ENCODE data around the gene TNFSF15.

The TNFSF15 gene

DNA sequence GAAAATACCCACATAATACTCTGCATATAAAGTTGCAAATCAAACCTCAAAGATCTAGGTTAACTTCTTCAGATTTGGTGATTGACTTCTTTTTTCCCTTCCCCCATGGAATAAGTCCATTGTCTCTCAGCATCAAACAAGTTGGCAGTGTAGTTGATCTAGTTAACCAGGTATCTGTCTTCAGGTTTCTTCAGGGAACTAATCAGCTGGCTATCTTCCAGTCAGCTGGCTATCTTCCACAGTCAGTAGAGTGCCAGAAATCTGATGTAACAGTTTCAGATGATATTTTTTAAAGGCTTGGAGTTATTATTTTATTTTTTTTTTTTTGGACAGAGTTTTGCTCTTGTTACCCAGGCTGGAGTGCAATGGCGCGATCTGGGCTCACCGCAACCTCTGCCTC lies 16.8 kb downstream of the TNFSF15 start:
- no peak for DNase-seq

- no peak for DNase-seq
Observed at GRCh38 chr9:114787781-114788498, 17.9 kb downstream of the TNFSF15 start.

DNA sequence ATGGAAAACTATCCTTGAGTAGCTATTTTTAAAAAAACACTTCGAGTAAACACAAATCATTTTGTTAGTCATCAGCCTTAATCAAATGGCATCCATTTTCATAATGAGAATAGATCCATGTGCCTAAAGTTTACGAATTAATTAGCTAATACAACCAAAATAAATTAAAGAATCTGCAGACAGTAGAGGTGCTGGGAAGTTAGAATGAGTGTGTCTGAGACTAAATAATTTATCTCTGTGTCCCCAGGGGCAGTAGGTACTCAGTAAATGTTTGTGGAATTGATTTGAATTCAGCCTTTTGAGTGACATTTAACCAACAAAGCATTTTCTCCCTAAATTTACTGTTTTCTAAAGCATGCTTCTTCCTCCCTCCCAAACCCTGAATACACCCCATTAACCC lies 18.6 kb downstream of the TNFSF15 start:
- DNase-seq = no peak

DNA sequence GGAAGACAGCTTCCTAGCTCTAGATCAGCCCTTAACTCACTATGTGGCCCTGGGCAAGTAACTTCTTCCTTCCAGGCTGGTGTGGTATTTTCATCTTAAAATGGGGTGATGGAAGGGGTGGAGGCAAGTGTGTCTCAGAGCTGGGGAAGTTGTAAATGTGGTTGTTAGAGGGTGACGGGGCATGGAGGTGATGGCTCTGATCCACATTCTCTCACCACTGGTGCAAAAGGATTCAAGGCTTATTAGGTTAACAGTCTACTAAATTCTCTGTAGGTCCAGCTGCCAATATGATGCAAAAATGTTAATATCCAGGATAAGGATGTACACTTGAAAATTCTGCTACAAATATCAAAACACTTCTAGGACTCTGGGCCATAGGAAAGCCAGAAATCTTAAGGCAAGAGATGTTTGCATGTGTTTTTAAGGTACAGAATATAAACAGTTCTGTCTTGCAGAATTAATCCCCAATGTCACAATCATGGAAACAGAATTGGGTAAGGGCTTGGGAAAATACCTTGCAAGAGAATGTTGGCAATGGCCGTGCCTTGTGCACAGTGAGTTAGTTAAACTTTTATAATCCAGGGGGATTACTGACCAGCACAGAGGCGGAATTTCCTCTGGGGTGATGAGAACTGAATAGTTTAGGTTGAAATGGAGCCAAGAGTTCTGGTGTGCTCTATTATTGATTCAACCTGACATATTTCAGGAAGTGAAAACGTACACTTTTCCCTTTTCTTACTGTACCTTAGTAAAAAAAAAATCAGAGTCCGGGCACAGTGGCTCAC lies 19.8 kb downstream of the TNFSF15 start:
- no peak for DNase-seq

- DNase-seq = no peak
Observed at GRCh38 chr9:114784721-114785279, 21.0 kb downstream of the TNFSF15 start.

GRCh38 chr9:114782586-114782985 lies 23.3 kb downstream of the TNFSF15 start:
- no peak for DNase-seq

DNA sequence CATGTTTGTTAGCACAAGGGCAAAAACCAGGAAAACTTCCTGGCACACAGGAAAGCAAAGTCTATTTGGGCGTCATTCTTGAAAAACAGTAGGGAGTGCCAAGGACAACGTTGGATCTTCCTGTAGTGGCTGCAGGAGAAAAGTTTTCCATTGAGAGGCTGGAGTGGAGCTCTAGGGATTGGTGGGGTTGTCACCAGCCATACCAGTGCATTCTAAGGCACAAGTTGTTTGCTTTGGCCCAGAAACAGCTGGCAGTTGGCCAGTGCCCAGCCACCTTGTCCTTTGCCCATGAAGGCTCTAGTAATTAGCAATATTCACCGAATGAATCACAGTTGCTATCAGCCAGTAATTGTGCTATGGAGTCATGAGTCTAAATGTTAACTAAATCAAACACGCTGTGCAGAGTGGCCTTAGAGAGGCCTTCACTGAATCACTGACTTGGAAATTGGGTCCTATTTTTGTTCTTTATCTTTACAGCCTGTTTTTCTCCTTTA lies 26.4 kb downstream of the TNFSF15 start:
- no peak for DNase-seq

GRCh38 chr9:114777821-114778609 lies 27.8 kb downstream of the TNFSF15 start:
- no peak for DNase-seq

- DNase-seq = no peak
Observed at GRCh38 chr9:114776683-114777399, 29.0 kb downstream of the TNFSF15 start.

DNA sequence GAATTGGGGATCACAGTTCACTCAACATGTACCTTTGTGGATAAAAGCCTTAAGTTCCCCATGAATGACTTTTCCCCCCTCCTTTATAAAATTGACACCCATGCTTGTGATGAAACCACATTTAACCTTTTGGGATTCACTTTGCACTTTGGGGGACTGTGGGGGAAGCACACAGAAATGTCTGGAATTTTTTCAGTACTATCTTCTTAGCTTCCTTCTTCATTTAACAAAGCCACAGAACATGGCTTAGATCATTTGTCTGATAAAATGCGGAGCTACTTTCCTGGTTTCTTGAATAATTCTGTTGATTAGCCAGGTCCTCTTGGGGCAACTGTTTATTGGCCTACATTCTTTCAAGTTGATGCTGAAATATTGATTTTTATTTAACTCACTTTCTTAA lies 29.9 kb downstream of the TNFSF15 start:
- DNase-seq = no peak

GRCh38 chr9:114775121-114775520 lies 30.7 kb downstream of the TNFSF15 start:
- DNase-seq = no peak

DNA sequence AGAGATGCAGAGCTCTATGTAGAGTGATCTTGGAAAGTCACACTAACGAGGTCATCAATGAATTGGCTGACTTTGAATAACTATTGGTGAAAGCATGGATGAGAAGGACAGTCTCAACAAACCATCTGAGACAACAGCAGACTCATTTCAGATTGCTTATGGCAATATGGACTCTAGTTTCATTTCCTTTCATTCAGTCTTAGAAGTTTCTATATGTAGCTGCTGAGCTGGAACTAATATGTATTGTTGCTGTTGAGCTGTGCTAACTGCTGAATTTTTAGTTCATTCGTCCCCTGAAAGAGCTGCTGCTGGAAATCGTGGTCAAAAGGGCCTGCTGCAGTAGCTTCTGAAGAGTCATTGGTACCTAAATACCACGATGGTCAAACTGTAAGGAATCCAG lies 31.3 kb downstream of the TNFSF15 start:
- no peak for DNase-seq

DNA sequence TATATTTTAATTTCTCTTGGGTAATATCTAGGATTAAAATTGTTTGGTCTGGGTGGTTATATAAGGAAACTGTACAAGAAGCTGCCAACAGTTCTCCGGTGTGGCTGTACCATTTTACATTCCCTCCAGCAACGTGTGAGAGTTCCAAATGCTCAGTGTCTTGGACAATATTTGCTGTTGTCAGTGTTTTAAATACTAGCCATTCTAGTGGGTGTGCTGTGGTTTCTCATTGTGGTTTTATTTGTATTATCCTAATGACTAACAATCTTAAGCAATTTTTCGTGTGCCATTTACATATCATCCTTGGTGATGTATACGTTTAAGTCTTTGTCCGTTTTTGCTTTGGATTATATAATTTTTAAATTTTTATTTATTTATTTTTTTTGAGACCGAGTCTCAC lies 34.0 kb downstream of the TNFSF15 start:
- DNase-seq = no peak

DNA sequence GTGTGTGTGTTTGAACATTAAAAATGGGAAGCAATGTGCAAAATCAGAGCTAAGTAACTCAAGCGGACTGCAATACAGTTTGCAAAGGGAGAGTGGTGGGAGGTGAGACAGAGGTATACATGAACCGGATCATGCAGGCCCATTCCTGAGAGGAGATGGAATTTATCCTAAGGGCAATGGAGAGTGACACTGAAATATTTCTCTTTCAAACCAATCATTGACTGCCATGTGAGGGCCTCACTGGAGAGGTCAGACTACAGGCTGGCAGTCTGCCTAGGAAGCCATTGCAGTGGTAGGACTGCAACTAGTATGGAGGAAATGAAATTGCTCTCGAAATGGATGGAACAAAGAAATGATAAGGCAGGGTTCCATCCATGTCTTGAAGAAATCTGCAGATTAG lies 34.8 kb downstream of the TNFSF15 start:
- no peak for DNase-seq

GRCh38 chr9:114769624-114770023 lies 36.2 kb downstream of the TNFSF15 start:
- no peak for DNase-seq

GRCh38 chr9:114763220-114763619 lies 42.6 kb downstream of the TNFSF15 start:
- DNase-seq = no peak

DNA sequence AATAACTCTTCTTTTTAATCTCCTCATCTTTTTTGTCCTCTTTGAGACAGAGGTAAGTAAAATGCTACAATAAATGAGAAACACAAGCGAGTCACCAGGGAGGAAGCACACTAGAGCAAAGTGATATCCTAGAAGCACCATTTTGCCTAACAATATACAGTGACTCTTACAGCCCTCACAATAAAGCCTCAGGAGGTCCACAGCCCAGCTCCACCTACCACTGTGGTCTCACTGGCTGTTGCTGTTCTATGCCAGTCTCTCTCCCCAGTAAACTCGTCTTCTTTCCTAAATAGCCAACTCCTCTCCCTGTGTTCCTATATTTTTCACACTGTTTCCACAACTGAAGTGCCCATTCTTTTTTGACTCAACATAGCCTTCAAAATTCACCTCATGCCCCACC lies 44.3 kb downstream of the TNFSF15 start:
- DNase-seq = no peak

DNA sequence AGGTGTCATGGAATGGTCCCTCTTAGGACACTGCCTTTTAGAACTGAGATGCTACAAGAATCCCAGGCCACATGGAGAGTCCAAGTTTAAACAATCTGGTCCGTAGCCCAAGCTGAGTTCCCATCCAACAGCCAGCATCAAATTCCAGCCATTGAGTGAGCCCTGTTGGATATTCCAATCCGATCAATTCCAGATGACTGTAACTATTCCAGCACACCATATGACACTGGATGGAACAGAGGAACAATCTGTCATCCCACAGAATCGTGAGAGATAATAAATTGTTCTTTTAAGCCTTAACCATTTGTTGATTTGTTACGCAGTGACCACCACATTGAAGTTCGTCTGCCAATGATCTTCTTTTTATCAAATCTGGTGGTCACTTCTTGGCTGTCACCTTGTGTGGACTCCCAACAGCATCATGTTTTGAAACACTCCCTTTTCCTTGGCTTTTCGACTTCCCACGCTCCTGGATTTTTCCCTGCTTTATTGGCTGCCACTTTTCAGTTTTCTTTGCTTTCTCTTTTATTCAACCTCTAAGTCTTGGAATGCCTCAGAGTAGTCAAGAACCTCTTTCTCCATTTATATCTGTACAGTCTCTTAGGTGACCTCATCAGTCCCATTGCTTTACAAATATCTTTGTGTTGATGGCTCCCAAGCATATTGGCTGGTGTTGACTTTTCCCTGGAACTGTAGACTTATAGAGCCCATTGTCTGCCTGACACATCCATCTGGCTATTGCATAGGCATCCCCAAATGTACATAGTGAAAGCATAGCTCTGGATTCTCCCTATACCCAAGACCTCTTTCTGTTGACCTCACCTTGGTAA lies 46.1 kb downstream of the TNFSF15 start:
- DNase-seq = no peak

GRCh38 chr9:114757984-114758383 lies 47.9 kb downstream of the TNFSF15 start:
- no peak for DNase-seq

GRCh38 chr9:114757395-114757794 lies 48.4 kb downstream of the TNFSF15 start:
- DNase-seq = no peak

Data from amygdala (tissue), 56 donors.